Jurkat, Clone E6-1 (cell line): ENCODE measurements around the gene DERL2. TPM values are rescaled to one million over a fixed set of nuclear protein-coding genes. Genes with fewer than 3 reads are reported as not detected.

Source experiments
- DNase-seq: peaks from one replicate; pipeline ENCODE4 v3.0.0-alpha.2; 2011; ENCODE audit warnings: low read depth, low spot score
- H3K4me3 ChIP-seq: 2 replicates; pipeline ENCODE4 v1.5.1; 2011; ENCODE audit warnings: mild to moderate bottlenecking, low read length, control low read depth, moderate library complexity
- polyA plus RNA-seq: library from polyadenylated mRNA; unstranded; fragments of >200 nt; gene quantifications from one replicate; pipeline ENCODE4 v1.2.1, GENCODE V29; 2012; ENCODE audit warnings: missing spikeins; ENCODE audit not compliant: insufficient read length, insufficient read depth

Gene DERL2
- 71.4 TPM for polyA plus RNA-seq

DNA sequence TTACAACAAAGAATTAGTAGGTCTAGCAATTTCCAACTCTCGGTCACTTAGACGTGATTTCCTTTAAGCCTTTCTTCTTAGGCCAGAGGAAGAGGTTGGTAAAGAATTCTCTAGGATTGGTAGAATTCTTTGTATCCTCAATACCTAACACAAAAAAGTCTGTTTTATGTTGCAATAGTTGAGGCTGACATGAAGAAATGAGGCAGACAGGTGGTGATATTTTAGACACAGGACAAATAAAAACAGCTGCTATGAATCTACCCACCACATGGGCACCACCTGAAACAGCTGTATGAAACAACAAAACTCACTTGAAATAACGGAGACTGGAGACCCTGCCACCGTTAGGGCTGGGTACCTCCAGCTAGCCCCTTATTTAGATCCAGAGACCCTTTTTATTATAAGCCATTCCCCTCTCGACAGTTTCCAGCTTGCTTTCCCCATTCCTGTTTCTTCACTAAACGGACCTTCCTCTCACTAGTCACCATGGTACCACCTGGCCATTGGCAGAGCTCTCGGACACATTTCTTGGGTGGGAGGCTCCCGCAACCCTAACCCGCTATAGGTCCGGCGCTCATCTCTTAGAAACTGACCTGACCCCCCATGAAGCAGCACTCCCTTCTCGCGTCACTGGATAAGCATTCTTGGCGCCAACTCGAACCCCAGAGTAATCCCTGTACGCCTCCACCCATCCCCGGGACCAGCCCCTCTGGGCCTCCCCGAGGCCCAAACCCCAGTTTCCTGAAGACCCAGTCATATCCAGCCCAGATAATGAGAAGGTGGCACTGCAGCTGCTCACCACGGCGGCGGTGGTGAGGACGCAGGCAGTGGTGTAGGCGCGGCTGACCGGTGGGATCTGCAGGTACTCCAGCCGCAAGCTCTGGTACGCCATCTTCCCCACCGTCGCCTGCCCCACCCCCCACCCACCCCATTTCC is at the start of gene DERL2:
DERL2 (minus strand) TSS at position 909 of the 936 bp plus-strand sequence; CDS start at position 892, 17 bp downstream.
- no peak for DNase-seq

DNA sequence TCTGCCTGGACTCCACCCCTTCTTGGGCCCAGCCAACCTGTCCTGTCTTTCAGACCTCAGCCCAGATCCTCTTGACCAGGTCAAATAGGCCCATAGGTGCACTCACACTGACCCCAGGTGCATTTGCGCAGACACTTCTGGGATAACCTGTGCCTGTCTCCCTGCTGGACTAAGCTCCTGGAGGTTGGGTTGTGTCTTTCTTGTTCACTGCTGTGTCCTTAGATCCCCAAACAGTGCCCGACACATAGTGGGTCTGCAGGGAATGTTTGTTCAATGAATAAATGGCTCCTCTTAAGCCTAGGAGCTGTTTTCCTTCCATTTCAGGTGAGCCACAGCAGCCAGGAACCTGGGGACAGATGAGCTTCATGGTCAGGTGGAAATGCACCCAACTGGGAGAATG is 49.5 kb upstream of the DERL2 start:
- no peak overlapping the region for H3K4me3 ChIP-seq
- no peak for DNase-seq

More for the DNA sequence above, at the start of gene DERL2:
- peak within 1 kb of the TSS; percentile 92 for H3K4me3 ChIP-seq

DNA sequence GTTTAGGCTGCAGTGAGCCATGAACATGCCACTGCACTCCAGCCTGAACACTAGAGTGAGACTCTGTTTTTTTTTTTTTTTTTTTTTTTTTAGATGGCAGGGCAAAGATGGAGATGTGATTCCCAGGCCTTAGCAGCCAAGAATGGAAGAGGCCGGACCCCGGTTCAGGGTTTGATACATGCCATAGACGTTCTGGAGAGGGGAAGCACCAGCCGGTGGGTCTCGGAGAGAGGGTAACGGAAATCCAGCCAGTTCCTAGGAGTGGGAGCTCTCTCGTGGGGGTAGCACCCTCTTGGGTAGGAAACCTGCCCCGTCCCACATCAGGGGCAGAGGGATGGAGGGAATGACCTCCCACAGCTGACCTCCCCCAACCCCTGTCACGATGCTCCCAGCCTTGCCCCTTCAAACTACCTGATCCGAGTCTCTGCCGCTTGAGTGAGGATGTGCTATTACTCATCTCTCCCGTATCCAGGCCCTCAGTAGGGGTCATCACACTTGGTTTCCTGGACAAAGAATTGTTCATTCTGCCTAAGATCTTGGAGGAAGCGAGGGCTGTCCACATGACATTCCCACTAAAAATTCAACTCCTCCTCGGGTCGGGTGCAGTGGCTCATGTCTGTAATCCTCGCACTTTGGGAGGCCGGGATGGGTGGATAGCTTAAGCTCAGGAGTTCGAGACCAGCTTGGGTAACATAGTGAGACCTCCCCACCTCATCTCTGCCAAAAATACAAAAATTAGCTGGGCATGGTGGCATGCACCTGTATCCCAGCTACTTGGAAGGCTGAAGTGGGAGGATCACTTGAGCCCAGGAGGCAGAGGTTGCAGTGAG is 47.7 kb upstream of the DERL2 start:
- no peak overlapping the region for H3K4me3 ChIP-seq
- no peak for DNase-seq

DNA sequence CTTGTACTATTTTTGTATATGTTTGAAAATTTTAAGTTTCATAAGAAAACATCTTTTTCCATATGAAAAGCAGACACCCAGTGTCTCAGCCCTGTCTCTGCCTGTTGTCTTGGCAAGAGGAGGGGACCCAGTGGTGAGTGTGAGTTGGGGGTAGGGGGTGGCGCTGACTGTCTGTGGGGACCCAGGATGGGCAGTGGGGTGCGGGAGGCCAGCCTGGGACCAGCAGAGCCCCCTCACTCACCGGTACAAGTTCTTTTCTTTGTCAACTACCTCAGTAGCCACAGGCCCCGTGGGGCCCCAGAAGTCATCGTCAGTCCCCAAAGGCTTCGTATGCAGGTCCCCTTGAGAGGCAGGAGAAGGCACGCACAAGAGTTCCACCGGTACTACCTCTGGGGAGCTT is 46.6 kb upstream of the DERL2 start:
- DNase-seq: no peak
- no peak overlapping the region for H3K4me3 ChIP-seq

DNA sequence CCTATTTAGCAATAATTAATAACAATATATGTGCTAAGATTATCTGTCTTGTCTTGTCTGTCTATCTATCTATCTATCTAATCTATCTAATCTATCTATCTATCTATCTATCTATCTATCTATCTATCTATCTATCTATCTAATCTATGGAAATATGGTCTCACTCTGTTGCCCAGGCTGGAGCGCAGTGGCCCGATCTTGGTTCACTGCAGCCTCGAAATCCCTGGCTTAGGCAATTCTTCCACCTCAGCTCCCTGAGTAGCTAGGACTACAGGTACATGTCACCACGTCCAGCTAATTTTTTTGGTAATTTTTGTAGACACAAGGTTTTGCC is 45.1 kb upstream of the DERL2 start:
- no peak for DNase-seq
- H3K4me3 ChIP-seq: no peak overlapping the region

DNA sequence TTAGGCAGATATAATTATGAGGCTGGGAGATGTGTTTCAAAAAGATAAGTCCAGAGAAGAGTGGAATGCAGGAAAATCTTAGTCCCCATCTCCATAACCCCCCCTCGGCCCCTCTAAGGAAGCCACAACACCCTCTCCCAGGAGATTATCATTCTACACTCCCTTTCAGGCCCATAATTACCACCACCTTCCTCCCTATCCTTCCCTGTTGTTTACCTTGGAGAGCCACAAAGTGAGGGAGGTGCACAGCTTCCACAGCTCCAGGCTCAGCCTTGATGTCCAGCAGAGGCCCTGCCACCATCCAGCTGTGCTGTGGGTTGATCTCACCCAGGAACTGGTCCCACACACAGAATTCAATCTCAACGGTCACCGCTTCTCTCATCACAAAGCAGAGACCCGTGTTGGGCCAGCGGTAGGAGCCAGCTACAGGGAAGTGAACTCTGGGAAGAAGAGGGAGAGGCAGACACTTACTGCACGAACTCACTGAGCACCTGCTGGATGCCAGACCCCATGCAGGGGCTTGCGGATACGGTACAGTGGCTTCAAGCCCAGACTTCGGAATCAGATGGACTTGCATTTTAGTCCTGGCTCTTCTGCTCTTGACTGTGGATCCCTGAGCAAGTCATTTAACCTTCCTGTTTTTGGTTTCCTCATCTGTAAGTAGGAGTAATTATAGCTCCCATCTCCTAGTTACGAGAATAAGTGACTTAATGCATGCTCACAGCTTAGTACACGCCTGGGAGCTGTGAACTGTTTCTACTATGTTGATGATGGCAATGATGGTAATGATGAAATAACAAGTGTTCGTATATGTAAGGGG is 44.5 kb upstream of the DERL2 start:
- H3K4me3 ChIP-seq: no peak overlapping the region
- DNase-seq: no peak

DNA sequence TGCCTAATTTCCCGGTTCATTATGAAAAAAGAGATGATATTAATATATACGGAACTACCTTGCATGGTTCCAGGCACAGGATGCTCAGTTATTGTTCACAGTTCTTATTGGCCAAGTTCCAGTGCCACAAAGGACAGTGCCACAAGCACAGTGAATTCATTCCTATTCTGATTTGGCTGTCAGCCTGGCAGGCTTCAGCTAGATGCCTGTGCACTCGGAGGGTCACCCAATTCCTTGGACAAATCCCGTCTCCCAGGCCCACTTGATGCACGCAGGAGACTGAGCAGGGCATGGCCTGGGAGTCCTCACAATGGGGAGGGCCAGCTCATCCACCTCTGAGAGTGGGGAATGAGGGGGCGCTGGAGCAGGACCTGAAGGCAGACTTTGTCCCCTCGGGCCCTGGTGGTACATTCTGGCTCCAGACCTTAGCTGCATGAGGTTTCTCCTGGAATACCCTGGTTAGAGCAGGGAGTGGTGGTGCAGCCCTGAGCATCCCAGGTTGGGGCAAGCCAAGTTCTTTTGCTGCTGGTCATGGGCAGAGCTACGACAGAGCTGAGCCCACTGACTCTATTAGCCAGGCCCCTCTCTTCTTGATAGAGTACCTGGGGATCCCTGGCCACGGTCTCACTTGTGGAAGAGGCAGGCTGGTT is 41.7 kb upstream of the DERL2 start:
- H3K4me3 ChIP-seq: no peak overlapping the region
- no peak for DNase-seq

DNA sequence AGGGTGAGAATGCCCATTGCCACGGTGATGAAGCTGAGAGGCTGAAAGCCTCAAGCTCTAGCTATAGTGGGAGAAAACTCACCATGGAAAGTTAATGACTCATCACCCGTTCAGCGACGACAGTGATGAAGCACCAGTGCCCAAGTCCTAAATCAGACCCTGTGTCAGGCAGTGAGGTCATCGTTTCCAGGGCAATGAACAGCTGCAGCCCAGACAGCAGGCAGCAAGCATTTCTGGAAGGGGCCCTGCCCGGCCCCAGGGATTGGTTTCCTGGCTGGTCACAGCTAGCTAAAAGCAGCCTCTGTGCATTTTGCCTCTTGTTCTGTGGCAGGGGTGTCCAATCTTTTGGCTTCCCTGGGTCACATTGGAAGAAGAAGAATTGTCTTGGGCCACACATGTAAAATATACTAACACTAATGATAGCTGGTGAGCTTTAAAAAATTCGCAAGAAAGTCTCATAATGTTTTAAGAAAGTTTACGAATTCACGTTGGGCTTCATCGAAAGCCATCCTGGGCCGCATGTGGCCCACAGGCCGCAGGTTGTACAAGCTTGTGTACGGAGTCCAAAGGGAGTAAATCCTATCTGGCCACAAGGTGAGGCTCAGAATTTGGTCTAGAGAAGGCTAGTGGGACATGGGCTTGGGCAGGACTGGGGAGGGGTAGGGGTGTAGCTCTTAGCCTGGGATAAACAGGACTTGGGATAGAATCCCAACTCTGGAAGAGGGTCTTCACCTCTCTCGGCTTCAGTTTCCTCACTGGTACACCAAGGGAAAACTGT is 41.0 kb upstream of the DERL2 start:
- H3K4me3 ChIP-seq: no peak overlapping the region
- no peak for DNase-seq

DNA sequence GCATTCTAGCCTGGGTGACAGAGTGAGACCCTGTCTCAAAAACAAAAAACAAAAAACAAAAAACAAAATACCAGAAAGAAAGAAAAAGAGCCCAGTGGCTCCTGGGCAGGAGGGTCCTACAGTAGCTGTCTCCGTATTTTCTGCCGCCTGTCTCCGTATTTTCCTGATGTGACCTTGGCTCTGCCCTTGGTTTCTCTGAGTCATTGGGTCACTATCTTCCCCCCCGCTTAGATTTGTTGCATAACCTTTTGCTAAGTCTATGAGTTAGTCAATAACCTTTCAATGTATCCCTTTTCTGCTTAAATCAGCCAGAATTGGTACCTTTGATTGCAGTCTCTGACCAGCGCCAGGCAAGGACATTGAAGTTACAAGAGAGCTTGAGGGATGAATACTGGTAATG is 37.3 kb upstream of the DERL2 start:
- DNase-seq: no peak
- H3K4me3 ChIP-seq: no peak overlapping the region

DNA sequence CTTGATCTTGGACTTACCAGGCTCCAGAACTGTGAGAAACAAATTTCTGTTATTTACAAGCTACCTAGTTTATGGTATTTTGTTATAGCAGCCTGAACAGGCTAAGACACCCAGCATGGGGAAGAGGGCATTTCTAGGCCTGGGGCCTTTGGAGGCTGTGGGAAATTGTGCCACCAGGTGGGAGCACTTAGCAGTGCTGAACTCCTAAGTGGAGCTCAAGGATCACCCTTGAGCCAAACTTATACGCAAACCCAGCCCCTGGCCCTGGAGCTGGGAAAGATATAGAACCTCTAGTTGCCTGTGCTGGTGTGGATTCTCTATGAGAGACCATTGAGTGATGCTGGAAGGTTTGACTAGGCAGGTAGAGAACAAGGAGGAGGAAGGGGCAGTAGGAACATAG is 36.5 kb upstream of the DERL2 start:
- H3K4me3 ChIP-seq: no peak overlapping the region
- no peak for DNase-seq

DNA sequence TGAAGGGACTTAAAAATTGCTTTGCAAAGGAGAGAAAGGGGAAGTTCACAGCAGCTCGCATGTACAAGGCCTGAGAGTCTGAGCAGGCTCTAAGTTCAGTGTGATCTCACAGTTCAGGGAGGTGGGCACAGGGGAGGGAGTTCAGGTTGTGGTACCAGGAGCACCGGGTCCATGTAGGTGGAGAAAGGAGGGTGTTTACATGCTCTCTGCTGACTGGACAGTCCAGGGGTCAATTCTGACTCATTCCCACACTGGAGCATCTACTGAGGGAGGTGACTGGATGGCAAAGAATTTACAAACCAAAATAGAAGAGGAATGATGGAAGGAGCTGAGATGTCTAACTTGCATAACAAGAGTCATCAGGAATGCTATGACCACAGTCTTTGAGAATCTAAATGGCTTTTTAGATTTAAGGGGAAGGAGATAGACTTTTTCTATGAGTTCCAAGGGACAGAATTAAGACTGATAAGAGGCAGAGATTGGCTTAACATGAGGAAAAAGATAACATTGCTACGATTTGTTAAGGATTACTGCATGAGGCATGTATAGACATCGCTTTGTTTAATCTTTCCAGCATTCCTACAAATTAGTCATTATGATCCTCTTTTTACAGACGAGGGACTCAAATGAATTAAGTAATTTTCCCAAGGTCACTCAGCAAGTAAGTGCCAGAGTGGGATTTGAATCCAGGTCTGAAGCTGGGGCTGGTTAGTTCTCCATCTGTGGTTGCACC is 30.2 kb upstream of the DERL2 start:
- no peak overlapping the region for H3K4me3 ChIP-seq
- DNase-seq: no peak

DNA sequence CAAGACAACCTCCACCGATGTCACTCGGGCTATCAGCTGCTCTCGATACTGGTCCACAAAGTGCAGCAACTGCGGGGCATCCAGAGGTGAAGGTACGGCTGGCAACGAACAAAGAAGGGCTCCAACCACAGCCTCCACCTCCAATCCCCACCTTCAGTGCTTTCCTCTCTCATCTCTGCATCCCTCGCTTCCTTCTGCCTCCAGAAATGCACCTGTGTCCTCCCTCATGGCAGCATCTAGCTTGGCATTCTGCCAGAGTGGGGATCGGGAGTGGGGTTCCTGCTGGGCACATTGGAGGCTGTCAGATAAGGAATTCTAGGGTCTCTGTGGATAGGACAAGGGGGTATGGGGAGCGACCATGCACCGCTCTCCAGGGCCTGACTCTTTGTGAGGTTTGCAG is 29.0 kb upstream of the DERL2 start:
- DNase-seq: no peak
- H3K4me3 ChIP-seq: no peak overlapping the region

DNA sequence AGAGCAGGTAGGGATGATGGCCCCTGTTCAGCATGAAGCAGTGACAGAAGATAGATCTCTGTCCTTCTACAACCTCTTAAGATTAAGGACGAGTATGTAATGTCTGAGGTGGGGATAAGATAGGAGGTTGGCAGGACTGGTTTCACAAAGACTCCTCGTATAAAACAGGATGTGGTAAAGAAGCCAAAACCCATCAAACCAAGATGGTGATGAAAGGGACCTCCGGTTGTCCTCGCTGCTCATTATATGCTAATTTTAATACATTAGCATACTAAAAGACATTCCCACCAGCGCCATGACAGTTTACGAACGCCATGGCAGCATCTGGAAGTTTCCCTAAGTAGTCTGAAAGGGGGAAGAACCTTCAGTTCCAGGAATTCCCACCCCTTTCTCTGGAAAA is 27.6 kb upstream of the DERL2 start:
- peak; percentile 78 for DNase-seq
- no peak overlapping the region for H3K4me3 ChIP-seq

DNA sequence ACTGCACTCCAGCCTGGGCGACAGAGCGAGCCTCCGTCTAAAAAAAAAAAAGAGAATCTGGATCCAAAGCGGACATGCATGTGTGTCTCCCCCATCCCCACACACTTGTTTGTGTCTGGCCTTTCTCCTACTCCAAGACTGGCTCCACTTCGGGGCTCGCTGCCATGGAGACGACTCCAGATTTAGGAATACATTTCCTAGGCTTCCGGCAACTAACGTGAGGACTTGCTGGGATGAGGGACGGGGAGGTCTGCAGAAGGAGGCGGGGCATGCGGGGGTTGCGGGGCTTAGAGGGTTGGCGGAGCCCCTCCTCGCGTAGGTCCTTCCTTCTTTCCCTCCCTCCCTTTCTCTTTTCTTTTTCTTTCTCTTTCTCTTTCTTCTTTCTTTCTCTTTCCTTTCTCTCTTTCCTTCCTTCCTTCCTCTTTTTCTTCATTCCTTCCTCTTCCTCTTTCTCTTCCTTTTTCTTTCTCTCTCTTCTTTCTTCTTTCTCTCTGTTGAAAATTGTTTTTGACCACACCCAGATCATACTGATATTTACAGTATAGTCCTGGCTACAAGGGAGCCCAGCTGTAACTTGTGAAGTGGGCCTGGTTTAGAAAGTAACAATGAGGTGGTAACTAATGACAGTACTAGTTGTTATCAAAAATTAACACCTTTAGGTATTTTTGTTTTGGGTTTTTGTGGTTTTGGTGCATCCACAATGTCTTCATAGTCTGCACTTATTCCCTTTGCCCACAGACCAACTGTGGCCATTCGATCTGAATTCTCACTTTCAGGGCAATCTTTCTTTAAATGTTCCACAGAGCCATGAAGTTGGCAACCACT is 25.6 kb upstream of the DERL2 start:
- H3K4me3 ChIP-seq: no peak overlapping the region
- DNase-seq: no peak

DNA sequence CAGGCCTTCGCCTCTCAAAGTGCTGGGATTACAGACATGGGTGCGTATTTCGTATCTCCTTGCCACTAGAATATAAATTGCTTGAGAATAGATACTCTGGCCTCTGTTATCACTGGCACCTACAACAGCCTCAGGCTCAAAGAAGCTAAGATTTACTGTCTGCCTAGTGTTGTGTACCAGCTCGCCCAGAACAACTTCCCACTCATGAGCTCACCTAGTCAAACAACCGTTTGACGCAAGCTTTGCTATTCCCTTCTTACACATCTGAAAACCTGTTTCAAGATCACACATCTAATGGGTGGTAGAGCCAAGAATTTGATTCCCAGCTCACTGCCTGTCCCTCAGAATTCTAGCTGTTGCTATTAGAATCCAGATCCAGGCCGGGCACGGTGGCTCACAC is 24.8 kb upstream of the DERL2 start:
- no peak overlapping the region for H3K4me3 ChIP-seq
- no peak for DNase-seq

DNA sequence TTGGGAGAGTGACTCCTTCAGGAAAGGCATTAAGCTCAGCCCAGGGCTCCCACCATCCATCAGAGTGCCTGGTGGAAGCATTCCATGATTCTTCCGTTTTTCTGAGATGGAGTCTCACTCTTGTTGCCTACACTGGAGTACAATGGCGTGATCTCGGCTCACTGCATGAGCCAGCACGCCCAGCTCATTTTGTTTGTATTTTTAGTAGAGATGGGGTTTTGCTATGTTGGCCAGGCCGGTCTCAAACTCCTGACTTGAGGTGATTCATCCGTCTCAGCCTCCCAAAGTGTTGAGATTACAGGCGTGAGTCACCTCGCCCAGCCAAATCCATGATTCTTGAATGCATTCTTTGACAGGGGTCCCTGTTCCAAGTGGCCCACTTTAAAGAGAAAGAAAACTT is 23.5 kb upstream of the DERL2 start:
- H3K4me3 ChIP-seq: no peak overlapping the region
- DNase-seq: no peak

DNA sequence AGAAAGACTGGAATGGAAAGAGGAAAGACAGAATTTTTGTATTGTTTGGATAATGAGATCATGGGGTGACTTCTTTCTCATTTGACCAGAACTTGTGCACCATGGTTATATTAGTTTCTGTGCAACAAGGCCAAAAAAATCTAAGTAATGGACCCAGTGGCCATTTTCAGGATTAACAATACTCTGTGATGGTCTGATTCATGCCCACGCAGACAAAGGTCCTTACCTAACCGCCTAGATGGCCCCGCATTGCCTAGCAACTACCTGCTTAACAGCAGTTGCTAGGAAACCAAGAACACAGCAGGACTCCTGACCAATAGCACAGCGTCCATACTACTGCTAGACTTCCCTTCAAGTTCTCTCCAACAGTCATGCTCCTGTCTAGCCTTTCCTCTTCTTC is 22.8 kb upstream of the DERL2 start:
- DNase-seq: no peak
- no peak overlapping the region for H3K4me3 ChIP-seq
